ENCODE data around the gene TMEM161B.
"Not testable (repeated sequence)": the region's sequence is repeated elsewhere in the genome, so short reads cannot be mapped to it uniquely, and the experiment has no call there.

TMEM161B gene

DNA sequence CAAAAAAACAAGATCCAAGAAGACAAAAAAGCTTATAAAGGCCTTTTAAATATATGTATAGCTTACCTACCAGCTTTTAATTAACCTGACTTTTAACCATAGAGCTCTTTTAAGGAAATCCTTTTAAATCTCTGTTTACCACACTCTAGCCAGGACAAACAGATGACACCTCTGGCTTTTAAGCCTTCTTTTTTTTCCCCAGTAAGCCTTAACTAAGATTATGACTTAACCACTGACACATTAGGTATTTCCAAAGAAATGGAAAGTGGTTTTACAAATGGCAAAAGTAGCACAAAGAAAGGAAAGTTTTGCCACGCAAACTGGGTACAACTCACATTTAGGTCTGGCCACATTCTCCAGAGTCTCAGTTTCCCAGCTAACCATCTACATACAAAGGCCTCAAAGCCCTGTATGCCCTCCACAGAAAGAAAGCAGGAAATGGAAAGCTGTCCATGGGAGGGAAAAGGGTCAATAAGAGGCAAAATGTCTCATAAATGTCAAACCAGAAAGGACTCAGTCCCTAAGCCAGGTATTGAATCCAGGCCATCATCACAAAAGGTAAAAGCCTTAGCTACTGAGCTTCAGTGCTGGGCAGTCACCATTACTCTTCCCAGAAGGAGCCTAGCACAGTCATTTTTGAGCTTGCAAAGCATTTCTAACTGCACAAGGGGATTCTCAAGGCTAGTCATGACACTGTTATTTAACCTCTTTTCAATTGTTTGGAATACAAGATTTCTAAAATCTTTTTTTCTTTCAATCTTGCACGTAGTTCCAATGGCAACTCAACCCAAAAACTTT lies 19.7 kb downstream of the TMEM161B start:
- no peak for DNase-seq (ENCODE audit: low read depth, low spot score)

DNA sequence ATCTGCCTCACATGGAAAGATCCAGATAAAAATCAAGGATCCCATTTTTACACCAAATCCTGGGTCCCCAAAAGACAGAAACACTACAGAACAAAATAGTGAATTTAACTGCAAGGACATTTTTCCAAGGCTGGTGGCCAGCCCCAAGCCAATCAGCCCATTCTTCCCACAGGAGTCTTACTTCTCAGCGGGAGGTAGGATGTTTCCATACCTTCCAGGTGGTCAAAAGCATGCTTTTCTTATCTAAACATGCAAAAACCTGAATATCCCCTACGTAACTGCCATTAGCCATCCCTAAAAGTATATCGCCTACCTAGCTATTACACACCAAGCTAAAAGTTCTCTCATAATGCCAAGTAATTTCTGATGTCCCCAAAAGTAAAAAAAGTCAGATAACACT lies 20.6 kb downstream of the TMEM161B start:
- no peak for DNase-seq (ENCODE audit: low read depth, low spot score)

DNA sequence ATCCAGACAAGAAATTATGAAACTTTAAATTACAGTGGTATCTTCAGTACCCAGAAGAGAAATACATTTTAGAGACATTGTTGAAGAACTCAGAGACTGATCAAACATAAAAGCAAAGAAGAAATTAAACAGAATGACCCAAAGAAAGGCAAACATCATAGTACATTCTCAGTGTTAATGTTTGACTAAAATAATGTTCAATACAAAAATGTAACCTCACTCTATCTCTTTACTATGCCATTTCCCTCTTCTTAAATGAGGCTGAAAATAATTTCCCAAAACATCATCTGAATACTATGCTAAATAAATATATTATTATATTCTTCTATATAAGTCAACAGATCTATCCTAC lies 22.8 kb downstream of the TMEM161B start:
- no peak for DNase-seq (ENCODE audit: low read depth, low spot score)

DNA sequence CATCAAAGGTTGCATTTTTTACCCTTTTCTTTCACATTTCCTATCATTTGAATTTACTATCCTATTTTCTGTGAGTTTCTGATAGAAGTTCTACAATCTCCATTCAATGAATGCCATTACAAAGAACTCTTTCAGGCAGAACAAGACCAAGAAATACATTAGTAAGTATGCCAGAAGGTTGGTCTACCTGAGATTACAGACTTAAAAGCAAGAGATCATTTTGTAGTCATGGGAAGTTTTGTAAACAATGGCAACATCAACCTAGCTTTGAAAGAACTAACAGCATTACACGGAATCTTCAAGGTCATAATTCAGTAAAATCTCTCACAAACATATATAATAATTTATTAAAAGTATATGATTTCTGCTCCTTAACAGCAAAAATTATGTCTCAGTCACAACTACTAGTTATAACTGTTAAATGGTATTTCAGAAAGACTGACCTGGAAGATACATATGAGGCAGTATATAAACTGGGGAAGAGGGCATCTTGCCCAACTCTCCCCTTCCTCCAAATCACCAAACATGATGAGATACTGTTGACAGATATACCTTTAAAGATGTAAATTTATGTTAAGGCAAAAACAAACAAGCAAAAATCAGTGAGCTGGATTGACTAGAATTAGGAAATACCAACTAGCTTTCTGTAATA lies 23.3 kb downstream of the TMEM161B start:
- no peak for DNase-seq (ENCODE audit: low read depth, low spot score)

DNA sequence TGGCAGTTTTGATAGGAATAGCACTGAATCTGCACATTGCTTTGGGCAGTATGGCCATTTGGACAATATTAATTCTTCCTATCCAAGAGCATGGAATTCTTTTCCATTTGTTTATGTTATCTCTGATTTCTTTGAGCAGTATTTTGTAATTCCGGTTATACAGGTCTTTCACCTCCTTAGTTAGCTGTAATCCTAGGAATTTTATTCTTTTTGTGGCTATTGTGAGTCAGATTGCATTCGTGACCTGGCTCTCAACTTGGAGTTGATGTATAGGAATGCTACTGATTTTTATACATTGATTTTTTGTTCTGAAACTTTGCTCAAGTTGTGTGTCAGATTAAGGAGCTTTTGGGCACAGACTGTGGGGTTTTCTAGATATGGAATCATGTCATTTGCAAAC lies 24.0 kb downstream of the TMEM161B start:
- no peak for DNase-seq (ENCODE audit: low read depth, low spot score)

DNA sequence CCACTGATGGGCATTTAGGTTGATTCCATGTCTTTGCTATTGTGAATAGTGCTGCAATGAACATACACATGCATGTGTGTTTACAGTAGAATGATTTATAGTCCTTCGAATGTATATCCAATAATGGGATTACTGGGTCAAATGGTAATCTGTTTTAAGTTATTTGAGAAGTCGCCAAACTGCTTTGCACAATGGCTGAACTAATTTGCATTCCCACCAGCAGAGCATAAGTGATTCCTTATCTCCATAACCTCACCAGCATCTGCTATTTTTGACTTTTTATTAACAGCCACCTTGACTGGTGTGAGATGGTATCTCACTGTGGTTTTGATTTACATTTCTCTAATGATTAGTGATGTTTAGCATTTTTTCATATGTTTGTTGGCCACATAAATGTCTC lies 25.2 kb downstream of the TMEM161B start:
- DNase-seq (ENCODE audit: low read depth, low spot score) = not testable (repeated sequence)

DNA sequence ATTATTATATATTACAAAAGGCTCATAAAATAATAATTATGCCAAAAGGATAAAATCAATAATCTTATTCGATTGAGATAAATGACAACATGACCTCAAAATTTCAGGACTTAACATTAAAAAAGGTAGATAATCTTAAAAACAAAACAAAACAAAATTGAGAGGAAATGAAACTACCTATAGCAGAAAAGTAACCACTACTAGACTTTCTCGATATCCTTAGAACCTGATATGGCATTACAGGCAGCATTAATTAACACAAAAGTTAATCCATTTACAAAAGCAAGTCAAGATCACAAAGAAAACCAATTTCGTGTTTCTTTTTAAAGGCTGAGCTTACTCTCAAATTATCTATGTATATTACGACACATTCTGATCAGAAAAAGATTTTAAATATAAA lies 29.9 kb downstream of the TMEM161B start:
- no peak for DNase-seq (ENCODE audit: low read depth, low spot score)

DNA sequence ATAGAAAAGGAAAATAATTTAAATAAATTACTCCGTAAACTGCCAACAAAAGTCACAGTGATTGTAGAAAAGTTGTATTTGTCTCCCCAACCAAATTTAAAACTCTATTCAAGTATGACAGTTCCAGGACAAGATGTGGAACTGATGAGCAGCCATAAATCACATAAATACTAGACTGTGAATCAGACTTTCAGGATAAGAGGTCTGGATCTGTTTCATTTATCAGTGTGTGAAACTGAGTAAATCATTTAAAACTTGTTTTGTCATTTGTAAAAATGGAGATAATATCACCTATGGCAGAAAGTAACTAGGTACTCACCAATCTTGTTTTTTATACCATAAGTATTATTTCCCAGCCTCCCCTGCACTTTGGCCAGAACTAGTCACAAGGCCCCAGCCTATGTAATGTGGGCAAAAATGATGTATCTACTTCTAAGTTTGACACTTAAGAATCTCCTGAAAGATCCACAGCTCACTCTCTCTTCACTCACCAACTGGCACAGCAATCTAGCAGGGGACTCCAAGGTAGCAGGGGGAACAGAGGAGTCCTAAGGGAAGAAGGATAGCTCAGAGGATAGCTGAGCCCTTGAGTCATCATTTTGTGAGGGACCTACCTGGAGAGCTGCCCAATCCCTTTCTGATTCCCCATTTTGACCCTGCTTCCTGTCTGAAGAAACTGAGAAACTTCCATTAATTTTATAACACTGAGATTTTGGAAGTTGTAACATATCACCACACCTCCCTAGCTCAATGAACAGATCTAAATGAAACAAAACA lies 31.6 kb downstream of the TMEM161B start:
- DNase-seq (ENCODE audit: low read depth, low spot score) = no peak

DNA sequence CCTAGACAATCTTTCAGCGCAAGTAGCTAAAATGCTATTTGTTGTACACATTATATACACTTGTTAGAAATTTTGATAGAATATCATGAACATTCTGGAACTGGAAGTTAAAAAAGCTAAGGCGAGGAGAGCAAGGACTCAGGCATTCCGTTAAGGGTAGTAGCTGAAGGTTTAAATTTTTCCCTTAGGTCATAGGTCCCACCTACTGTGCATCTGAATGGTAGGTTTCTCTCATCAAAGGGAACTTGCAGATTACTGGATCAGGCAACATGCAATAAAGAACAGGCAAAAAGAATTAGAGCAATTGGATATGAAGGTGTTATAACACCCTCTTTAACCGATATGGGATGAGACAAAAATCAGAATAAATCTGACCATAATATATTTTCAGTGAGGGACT lies 32.8 kb downstream of the TMEM161B start:
- no peak for DNase-seq (ENCODE audit: low read depth, low spot score)

DNA sequence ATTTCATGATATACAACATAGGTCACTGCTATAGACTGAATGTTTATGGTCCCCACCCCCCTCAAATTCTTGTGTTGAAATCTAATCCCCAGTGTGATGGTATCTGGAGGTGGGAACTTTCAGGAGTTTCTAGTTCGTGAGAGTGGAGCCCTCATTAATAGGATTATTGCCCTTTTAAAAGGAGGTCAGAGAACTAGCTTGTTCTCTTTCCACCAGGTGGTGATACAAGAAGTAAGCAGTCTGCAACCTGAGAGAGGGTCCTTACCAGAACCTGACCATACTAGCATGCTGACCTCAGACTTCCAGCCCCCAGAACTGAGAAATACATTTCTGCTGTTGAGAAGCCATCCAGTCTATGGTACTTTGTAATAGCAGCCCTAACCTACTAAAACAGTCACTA lies 33.3 kb downstream of the TMEM161B start:
- DNase-seq (ENCODE audit: low read depth, low spot score) = no peak

DNA sequence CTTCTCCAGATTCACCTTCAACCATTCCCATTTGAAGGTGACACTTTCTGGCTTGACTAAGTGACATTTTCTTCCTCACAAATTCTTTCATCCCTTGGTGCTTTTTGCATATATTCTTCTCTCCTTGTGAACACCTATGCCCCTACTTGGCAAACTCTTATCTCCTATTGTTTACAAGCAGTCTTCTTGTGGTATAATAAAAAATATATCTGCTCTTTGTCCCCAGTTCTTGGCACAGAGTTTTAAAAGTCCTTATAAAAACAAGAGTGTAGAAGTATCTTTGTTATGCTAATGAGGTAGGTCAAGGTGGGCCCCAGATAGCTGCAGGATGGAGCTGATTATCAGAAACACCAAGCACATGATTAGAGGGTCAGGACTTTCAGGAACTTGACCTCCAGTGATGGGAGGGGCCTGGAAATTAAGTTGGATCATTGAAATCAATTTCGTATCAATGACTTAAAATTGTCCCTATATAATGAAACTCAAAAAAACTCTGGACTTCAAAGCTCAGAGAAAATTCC lies 38.0 kb downstream of the TMEM161B start:
- no peak for DNase-seq (ENCODE audit: low read depth, low spot score)

DNA sequence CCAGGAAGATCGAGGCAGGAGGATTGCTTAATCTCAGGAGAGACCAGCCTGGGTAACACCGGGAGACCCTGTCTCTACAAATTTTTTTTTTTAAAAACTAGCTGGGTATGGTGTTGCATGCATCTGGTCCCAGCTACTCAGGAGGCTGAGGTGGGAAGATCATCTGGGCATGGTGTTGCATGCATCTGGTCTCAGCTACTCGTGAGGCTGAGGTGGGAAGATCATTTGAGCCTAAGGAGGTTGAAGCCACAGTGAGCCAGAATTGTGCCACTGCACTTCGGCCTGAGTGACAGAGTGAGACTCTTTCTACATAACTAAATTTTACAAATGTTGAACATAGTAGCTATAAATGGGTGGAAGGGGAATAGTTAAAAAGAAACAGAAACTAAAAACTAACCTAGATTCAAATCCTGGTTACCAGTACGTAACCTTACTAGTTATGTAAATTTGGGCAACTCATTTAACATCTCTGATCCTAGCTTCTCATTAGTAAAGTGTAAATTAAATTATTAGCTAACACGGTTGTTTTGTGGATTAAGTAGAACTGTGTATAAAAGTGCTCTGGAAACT lies 41.7 kb downstream of the TMEM161B start:
- no peak for DNase-seq (ENCODE audit: low read depth, low spot score)

DNA sequence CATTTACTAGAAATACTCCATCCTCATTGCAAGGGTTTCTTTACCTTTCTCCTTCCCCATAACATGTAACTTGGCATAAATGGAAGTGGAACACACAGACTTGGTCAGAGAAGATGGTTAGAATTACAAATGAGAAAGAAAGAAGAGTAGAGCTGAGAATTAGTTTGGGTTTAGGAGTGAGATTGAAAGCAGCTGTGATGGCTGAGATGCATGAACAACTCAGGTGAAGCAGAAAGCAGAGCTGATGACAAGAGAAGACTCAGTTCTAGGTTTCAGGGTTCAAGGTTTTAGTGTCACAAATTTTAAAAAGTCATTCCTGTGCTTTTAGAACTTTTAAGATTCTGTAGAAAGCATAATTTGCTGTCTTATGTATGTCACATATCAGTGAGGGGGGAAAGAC lies 54.0 kb downstream of the TMEM161B start:
- no peak for DNase-seq (ENCODE audit: low read depth, low spot score)

DNA sequence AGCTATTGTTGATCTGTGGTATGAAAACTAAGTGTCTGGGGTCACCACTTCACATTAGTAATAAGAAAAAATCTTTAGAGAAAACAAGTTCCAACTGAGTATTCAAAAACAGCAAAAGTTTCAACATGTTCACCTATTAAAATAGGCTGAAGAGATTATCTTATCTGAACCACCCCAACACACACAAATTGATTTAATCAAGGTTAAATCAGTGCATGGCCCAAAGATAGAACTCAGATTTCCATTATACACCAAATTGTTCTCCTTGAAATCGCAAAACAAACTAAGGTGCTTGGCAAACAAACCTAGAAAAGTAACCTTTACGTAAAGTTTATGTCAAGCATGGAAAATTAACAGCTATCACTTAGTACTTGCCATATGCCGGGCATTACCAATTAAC lies 61.1 kb downstream of the TMEM161B start:
- no peak for DNase-seq (ENCODE audit: low read depth, low spot score)

DNA sequence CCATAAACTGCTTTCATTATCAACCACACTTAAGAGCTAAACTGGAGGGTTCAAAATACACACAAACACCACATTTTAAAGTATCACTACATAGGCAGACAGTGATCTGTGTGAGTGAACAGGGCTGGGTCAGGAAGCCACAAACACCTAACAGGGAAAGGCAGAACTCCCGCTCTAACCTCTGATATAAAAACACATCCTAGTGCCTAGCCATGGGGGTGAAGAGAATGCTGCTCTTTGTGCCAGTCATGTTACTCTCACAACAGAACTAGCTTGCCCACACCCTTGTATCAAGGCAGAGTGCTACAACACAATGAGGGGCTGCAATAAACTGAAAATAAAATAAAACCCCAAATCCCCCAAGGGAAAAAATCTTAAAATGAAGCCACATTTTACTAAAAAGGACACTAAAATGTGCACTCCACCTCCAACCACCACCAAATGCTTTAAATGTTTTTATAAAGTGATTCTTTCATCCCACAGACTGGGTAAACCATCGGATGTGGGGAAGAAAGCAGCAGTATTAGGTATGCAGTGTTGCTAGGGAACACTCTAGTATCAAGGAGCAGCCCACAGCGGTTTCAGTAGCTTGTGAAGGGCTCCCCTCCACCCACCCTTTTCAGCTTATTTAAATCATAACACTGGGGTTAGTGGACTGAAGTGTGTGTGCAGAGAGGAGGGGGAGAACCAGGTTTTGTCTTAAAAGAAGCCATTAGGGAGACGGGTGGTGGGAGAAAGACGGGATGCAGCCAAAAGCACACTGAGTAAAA lies 64.5 kb downstream of the TMEM161B start:
- no peak for DNase-seq (ENCODE audit: low read depth, low spot score)

DNA sequence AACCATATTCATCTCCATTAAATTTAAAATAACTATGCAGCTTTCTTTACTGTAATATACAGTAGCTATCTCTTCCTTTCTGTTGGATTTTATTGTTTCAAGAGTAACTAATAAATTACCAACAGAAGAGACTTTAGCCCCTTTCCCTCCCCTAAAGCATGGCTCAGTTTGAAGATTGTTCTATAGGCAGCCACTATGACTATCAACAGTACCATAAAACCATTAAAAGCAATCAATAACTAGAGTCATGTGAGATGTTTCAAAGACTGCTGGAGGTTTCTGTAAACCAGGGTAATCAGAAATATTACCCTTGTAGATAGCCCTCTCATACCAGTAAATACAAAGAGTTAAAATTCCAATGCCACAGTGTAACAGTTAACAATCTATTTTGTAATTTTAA lies 73.0 kb downstream of the TMEM161B start:
- DNase-seq (ENCODE audit: low read depth, low spot score) = no peak

DNA sequence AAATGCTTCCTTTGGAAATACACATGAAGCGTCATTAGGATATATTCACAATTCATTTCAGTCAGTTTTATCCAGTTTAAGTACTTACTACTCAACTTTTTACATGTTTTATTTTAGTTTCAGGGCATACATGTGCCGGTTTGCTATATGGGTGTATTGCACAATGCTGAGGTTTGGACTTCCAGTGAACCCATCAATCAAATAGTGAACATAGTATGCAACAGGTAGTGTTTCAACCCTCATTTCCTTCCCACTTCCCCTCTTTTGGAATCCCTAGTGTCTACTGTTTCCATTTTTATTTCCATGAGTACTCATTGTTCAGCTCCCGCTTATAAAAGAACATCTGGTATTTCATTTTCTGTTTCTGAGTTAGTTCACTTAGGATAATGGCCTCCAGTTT lies 74.7 kb downstream of the TMEM161B start:
- no peak for DNase-seq (ENCODE audit: low read depth, low spot score)

DNA sequence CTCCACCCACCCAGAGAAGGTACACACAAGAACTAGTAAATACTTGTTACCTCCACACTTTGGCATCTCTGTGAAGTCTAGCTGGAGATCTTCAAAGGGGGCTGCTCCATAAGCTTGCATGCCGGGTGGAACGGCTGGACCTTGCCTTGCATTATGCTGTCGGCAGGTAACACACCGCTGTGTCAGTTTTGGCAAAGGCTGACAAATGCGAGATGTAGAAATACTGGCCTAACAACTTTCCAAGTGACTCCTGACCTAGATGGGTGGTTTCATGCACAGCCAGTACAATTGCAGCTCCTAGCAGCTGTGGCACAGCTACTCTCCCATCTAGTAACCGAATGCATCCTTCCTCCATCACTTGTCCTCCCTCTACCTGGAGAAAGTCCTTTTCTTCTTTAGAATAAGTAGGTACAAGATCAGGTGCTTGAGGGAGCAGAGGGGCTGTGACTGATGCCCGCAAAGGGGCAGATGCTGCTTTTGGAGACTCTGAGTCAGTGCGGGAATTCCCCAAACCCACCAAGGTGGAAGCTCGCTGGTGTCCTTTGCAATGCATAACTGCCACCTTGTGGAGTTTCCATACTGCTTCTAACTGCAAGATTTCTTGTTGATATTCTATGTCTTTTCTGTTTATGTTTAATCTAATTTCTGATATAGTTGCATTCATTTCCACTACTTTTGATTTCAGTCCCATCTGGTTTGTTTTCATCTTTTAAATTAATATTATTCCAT lies 78.4 kb downstream of the TMEM161B start:
- no peak for DNase-seq (ENCODE audit: low read depth, low spot score)

DNA sequence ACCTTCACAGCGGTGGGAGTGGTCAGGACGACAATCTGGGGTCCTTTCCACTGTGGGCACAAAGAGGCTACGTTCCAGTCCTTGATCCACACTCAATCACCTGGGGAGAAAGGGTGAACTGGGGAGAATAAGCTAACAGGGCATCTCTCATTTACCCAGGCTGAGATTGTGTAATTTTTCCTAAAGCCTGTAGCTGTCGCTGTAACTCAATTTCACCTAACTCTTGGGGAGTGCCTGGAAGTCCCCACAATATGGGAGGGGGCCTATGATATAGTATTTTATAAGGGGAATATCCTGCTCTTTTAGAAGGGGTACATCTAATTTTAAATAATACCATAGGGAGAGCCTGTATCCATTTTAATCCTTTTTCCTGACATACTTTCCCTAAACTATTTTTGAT lies 79.2 kb downstream of the TMEM161B start:
- DNase-seq (ENCODE audit: low read depth, low spot score) = not testable (repeated sequence)

DNA sequence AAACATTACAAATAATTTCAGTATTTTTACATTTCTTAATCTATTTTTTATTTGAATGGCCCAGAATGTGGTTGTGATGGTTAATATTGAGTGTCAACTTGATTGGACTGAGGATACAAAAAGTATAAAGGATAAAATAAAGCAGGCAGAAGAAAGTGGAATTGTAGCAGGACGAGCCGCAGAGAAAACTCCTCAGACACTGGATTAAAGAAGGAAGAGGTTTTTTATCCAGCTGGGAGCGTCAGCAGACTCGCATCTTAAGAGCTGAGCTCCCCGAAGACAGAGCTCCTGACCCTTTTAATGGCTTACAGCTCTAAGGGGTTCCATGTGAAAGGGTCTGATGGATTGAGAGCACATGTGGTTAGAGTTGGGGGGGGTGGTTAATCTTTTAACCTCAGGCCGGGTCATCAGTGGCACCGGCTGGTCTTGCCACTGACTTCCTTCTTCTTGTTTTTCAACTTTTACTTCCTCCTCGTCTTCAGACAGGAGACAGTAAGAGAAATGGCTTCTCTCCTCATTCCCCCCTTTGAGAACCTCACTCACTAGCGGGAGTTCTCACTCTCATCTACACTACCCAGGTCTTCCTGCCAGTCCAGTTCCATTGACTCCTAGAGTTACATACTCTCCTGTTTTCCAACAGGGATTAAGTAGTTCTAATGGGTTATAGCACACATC lies 80.0 kb downstream of the TMEM161B start:
- DNase-seq (ENCODE audit: low read depth, low spot score) = no peak
